Measurements from ENCODE around the gene BATF. TPM values are rescaled to one million over a fixed set of nuclear protein-coding genes. Genes with fewer than 3 reads are reported as not detected.

Gene BATF
- total RNA-seq, 1 experiment from 2014 or later: not detected

DNA sequence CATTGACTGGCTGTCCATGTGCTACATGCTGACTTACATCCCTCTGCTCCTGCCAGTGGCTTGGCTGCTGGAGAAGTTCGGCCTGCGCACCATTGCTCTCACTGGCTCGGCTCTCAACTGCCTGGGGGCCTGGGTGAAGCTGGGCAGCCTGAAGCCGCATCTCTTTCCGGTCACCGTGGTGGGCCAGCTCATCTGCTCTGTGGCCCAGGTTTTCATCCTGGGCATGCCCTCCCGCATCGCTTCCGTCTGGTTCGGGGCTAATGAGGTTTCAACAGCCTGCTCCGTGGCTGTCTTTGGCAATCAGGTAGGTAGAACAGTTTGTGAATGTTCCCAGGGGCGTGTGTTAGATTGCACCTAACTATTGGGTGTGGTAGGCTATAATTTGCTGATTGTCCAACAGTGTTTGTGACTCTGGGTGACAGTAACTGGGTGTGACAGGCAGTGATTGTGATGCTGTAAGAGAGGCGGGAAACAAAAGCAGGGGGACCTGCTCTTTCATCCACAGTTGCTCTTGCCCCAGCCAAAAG is 57.1 kb downstream of the BATF start:
- peak; percentile 1 for DNase-seq (ENCODE audit: low spot score)
- in situ Hi-C loops (cut with HindIII; ENCODE audit: low sequenced_read_pairs): no loop called here

DNA sequence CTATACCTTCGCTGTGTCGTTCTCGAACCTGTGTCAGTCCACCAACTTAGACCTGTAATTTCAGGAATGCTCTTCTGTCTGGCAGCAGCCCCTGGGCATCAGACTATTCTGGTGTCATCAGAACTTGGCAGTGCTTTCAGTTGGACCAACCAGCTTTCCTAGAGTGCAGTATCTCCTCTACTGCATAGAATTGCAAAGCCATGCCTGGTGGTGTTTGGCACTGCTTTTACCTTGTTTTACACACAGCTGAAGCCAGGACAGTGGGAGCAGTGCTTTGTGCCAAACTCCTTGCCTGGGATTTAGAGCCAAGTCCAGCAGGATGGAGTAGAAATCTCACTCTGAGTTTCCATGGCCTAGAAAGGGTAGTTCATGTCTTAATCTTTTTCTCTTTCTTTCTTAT is 57.6 kb downstream of the BATF start:
- in situ Hi-C loops (cut with HindIII; ENCODE audit: low sequenced_read_pairs): no loop called here

DNA sequence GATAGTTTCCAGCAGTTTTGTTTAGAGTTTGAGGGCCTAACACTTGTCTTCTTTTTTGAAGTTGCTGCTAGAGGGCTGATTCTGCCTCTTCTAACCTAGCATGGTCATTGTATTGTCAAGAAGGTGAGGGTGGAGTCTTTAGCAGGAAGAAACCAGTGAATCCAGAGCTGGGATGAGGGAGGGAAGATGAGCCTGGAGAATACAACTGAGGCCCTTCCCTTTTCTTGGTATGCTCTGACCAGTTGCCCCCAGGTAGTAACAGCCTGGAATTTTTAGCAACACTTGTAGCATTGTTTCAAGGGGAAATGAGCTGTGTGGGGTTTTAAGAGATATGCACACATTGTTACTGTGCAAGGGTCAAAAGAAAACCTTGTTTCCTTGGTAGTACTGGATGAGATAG is 65.1 kb downstream of the BATF start:
- in situ Hi-C loops (cut with HindIII; ENCODE audit: low sequenced_read_pairs): no loop called here
- DNase-seq (ENCODE audit: low spot score): no peak

More for the DNA sequence above, 57.6 kb downstream of the BATF start:
- peak; percentile 91 for DNase-seq (ENCODE audit: low spot score)

DNA sequence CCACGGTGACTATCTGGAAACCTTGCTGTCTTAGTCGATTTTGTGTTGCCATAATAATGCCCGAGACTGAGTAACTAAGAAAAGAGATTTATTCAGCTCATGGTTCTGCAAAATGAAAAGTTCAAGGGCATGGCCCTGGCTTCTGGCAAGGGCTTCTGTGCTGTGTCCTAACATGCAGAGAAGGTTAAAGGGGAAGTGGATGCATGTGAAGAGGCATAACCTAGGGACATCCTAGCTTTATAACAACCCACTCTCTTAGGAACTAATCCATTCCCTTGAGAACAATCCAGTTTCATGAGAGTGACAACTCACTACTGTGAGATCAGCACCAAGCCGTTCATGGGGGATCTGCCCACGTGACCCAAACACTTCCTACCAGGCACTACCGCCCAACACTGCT is 67.7 kb downstream of the BATF start:
- DNase-seq (ENCODE audit: low spot score): no peak
- in situ Hi-C loops (cut with HindIII; ENCODE audit: low sequenced_read_pairs): no loop called here

GRCh38 chr14:75591331-75591946 is 69.2 kb downstream of the BATF start:
- no peak for DNase-seq (ENCODE audit: low spot score)
- in situ Hi-C loops (cut with HindIII; ENCODE audit: low sequenced_read_pairs): no loop called here

DNA sequence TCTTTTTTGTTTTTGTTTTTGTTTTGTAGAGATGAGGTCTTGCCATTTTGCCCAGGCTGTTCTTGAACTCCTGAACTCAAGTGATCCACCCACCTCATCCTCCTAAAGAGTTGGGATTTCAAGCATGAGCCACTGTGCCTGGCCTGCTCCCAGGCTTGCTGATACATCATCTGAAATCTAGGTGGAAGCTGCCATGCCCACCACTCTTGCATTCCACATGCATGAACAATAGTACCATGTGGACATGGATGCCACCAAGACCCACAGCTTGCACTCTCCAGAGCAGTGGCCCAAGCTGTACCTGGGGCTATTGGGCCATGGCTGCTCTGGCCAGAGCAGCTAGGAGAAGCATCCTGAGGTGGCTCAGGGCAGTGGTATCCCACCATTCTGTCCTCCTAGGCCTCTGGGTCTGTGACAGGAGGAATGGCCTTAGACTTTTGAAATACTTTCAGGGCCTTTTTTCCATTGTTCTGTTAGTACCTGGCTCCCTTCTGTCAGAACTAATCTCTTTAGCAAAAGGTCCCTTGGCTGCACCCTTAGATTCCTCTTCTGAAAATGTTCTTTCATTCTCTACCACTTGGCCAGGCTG is 69.8 kb downstream of the BATF start:
- in situ Hi-C loops (cut with HindIII; ENCODE audit: low sequenced_read_pairs): no loop called here
- DNase-seq (ENCODE audit: low spot score): no peak

- DNase-seq (ENCODE audit: low spot score): no peak
- in situ Hi-C loops (cut with HindIII; ENCODE audit: low sequenced_read_pairs): no loop called here
Measured at GRCh38 chr14:75595226-75595625, 73.0 kb downstream of the BATF start.

Other genes with a start within 250 kb of the BATF start
- 29.8 and 41.0 TPM in 2 replicates for gene FOS, start 243.6 kb upstream of the BATF start, total RNA-seq (2014; rRNA removed; shearing (Covaris generic))
- gene JDP2, start 94.4 kb upstream of the BATF start, total RNA-seq (2014; rRNA removed; shearing (Covaris generic)): 37.4 and 40.7 TPM in 2 replicates
- gene FLVCR2, start 56.2 kb downstream of the BATF start, total RNA-seq (2014; rRNA removed; shearing (Covaris generic)): 1.3 and 1.6 TPM in 2 replicates
- 15.1 and 16.6 TPM in 2 replicates for gene ERG28, start 138.4 kb downstream of the BATF start, total RNA-seq (2014; rRNA removed; shearing (Covaris generic))
- gene TTLL5, start 138.8 kb downstream of the BATF start, total RNA-seq (2014; rRNA removed; shearing (Covaris generic)): 20.7 and 25.6 TPM in 2 replicates